Keratinocyte (primary cell): ENCODE data around the gene PLPP3. TPM values are rescaled to one million over a fixed set of nuclear protein-coding genes. Genes with fewer than 3 reads are reported as not detected.

Experiments used
- DNase-seq: peaks from one replicate; pipeline ENCODE4 v3.0.0-alpha.2; 2011; ENCODE audit warnings: low read depth, missing footprints, low spot score
- FAIRE-seq: peaks from 2 replicates; lab custom pipeline; 2011; peaks lifted over from hg19 to GRCh38; lab: Jason Lieb, UNC
- H2AFZ ChIP-seq: 2 replicates; pipeline ENCODE4 v1.6.0; 2012; ENCODE audit warnings: low read length, control low read depth, inconsistent platforms; ENCODE audit not compliant: control insufficient read depth
- H3K27ac ChIP-seq: 2 replicates; pipeline ENCODE4 v1.5.1; 2011; ENCODE audit warnings: low read length; ENCODE audit not compliant: control insufficient read depth, insufficient read depth
- H3K27me3 ChIP-seq: 3 replicates; pipeline ENCODE4 v1.6.0; 2011; ENCODE audit warnings: low read length; ENCODE audit not compliant: control insufficient read depth, insufficient read depth; ENCODE audit errors: extremely low read depth
- H3K36me3 ChIP-seq, 2 experiments: 2 replicates in 1 of 2; 3 replicates in 1 of 2; pipeline ENCODE4 v1.5.1; 2011; ENCODE audit warnings: low read length in 2 of 2, mild to moderate bottlenecking in 1 of 2; ENCODE audit not compliant: control insufficient read depth in 2 of 2, insufficient read depth in 2 of 2; ENCODE audit errors: extremely low read depth in 1 of 2
- H3K4me1 ChIP-seq: 3 replicates; pipeline ENCODE4 v1.5.1; 2011; ENCODE audit warnings: low read length; ENCODE audit not compliant: control insufficient read depth, insufficient read depth; ENCODE audit errors: extremely low read depth
- H3K4me2 ChIP-seq: 3 replicates; pipeline ENCODE4 v1.6.0; 2011; ENCODE audit warnings: low read depth, low read length; ENCODE audit not compliant: control insufficient read depth, insufficient read depth; ENCODE audit errors: extremely low read depth
- H3K4me3 ChIP-seq, 3 experiments: fragments of 200-600 bp in 1 of 3; sonication (generic) in 1 of 3; 2 replicates in 2 of 3; 3 replicates in 1 of 3; pipeline ENCODE4 v1.5.1; 2011 to 2016; ENCODE audit warnings: low read length in 3 of 3, mild to moderate bottlenecking in 3 of 3, control low read depth in 2 of 3, inconsistent platforms in 1 of 3, low read depth in 1 of 3, mixed read lengths in 1 of 3, mixed run types in 1 of 3, moderate library complexity in 1 of 3; ENCODE audit not compliant: control insufficient read depth in 2 of 3, insufficient read depth in 2 of 3; ENCODE audit errors: extremely low read depth in 1 of 3
- H3K79me2 ChIP-seq: 2 replicates; pipeline ENCODE4 v1.6.0; 2012; ENCODE audit warnings: low read length; ENCODE audit not compliant: control insufficient read depth, insufficient read depth
- H3K9ac ChIP-seq: 3 replicates; pipeline ENCODE4 v1.6.0; 2011; ENCODE audit warnings: low read length; ENCODE audit not compliant: control insufficient read depth, insufficient read depth; ENCODE audit errors: extremely low read depth
- H3K9me1 ChIP-seq: 3 replicates; pipeline ENCODE4 v1.6.0; 2011; ENCODE audit warnings: low read length; ENCODE audit not compliant: control insufficient read depth, insufficient read depth; ENCODE audit errors: extremely low read depth
- H3K9me3 ChIP-seq: 2 replicates; pipeline ENCODE4 v1.5.1; 2012; ENCODE audit warnings: low read depth, low read length; ENCODE audit not compliant: control insufficient read depth
- H4K20me1 ChIP-seq: 3 replicates; pipeline ENCODE4 v1.6.0; 2011; ENCODE audit warnings: low read length; ENCODE audit not compliant: control insufficient read depth, insufficient read depth; ENCODE audit errors: extremely low read depth
- CTCF ChIP-seq, 3 experiments: IDR thresholded peaks in 1 of 3; conservative IDR thresholded peaks in 1 of 3; optimal IDR thresholded peaks in 1 of 3; 2 replicates in 2 of 3; 3 replicates in 1 of 3; pipeline versions ENCODE3 to v1.5.1; 2011; ENCODE audit warnings: low read length in 3 of 3, mild to moderate bottlenecking in 3 of 3, moderate library complexity in 2 of 3, control low read depth in 1 of 3, inconsistent platforms in 1 of 3; ENCODE audit not compliant: insufficient read depth in 2 of 3; ENCODE audit errors: extremely low read depth in 1 of 3
- EZH2 ChIP-seq: IDR thresholded peaks from one replicate; pipeline ENCODE4 v1.6.1; 2012; ENCODE audit warnings: inconsistent platforms, mild to moderate bottlenecking, low read length, moderate library complexity
- dilution Hi-C: fragments of 300-500 bp; cut with MboI; formaldehyde crosslinking; loops from one replicate; pipeline ENCODE4 v1.7.0; 2020; ENCODE audit warnings: low sequenced_read_pairs; ENCODE audit not compliant: extremely low pct_ligation_motif_present
- polyA plus RNA-seq, 5 experiments: library from polyadenylated mRNA; depleted of rRNA in 3 of 5; stranded (reverse) in 3 of 5; stranded (forward) in 1 of 5; unstranded in 1 of 5; fragments of >200 nt; gene quantifications; 1 replicate in 1 of 5; 2 replicates in 3 of 5; 3 replicates in 1 of 5; pipeline versions ENCODE4 v1.2.1 to v1.2.3, GENCODE V29; 2011 to 2012; ENCODE audit warnings: missing spikeins in 2 of 5, low read depth in 1 of 5, low replicate concordance in 1 of 5

Gene PLPP3
- polyA plus RNA-seq, 1 donor (not counting 4 experiments of a cell fraction or from before 2014, with no cell fraction given): 4.0 TPM

GRCh38 chr1:56534130-56534651, 45.2 kb downstream of the PLPP3 start:
- TF ChIP-seq CTCF (optimal IDR thresholded peaks at IDR 0.05 in 1 of 3, IDR thresholded peaks at IDR 0.05 in 1 of 3, conservative IDR thresholded peaks at IDR 0.05 in 1 of 3; ENCODE audit: extremely low read depth in 1 of 3, insufficient read depth in 2 of 3, low read length in 3 of 3): no peak
- no peak for TF ChIP-seq EZH2
- H3K9ac ChIP-seq: no peak overlapping the region
- H3K9me1 ChIP-seq: no peaks in the 10 kb centered on the region
- no peak overlapping the region for H3K4me2 ChIP-seq
- no peaks in the 10 kb centered on the region for H3K27me3 ChIP-seq
- no peaks in the 10 kb centered on the region for H4K20me1 ChIP-seq
- DNase-seq (no peak), FAIRE-seq (no peak)
- no peaks in the 10 kb centered on the region for H3K36me3 ChIP-seq
- no peak overlapping the region for H3K27ac ChIP-seq
- peaks cover 11% of the 10 kb centered on the region for H3K4me1 ChIP-seq
- H3K4me3 ChIP-seq: no peak overlapping the region
- no peaks in the 10 kb centered on the region for H3K79me2 ChIP-seq
- dilution Hi-C loops: no loop called here
- H3K9me3 ChIP-seq: no peaks in the 10 kb centered on the region
- H2AFZ ChIP-seq: no peak overlapping the region

- no peak overlapping the region for H3K4me2 ChIP-seq
- H3K4me1 ChIP-seq: peaks cover 11% of the 10 kb centered on the region
- no peak overlapping the region for H3K27ac ChIP-seq
- no peaks in the 10 kb centered on the region for H3K9me3 ChIP-seq
- FAIRE-seq (peak; percentile 57), DNase-seq (peak; percentile 56)
- H3K36me3 ChIP-seq: no peaks in the 10 kb centered on the region
- no peak overlapping the region for H2AFZ ChIP-seq
- H3K9ac ChIP-seq: no peak overlapping the region
- dilution Hi-C loops: no loop called here
- H3K4me3 ChIP-seq: no peak overlapping the region
- H3K27me3 ChIP-seq: no peaks in the 10 kb centered on the region
- no peaks in the 10 kb centered on the region for H3K79me2 ChIP-seq
- H4K20me1 ChIP-seq: no peaks in the 10 kb centered on the region
- TF ChIP-seq CTCF (optimal IDR thresholded peaks at IDR 0.05 in 1 of 3, IDR thresholded peaks at IDR 0.05 in 1 of 3, conservative IDR thresholded peaks at IDR 0.05 in 1 of 3; ENCODE audit: extremely low read depth in 1 of 3, insufficient read depth in 2 of 3, low read length in 3 of 3): no peak
- no peak for TF ChIP-seq EZH2
- no peaks in the 10 kb centered on the region for H3K9me1 ChIP-seq
Measured at GRCh38 chr1:56533621-56534020, 45.7 kb downstream of the PLPP3 start.
